Smooth muscle cell (in vitro differentiated cells): Measurements from ENCODE around the gene ZNF502. TPM values are rescaled to one million over a fixed set of nuclear protein-coding genes. Genes with fewer than 3 reads are reported as not detected.

Experiments
- DNase-seq: peaks from one replicate; lab custom pipeline; 2025; ENCODE audit not compliant: unreplicated experiment; lab: John Stamatoyannopoulos, UW
- H2AFZ ChIP-seq: fragments of 200-600 bp; sonication (generic); 2 replicates; pipeline ENCODE4 v1.6.0; 2016; ENCODE audit warnings: antibody characterized with exemption, low read depth, mild to moderate bottlenecking
- H3F3A ChIP-seq: fragments of 200-600 bp; sonication (generic); 2 replicates; pipeline ENCODE4 v1.6.0; 2017; ENCODE audit warnings: antibody characterized with exemption, low read depth
- H3K27ac ChIP-seq: fragments of 200-600 bp; sonication (generic); 2 replicates; pipeline ENCODE4 v1.5.1; 2016; ENCODE audit warnings: low read depth, mild to moderate bottlenecking
- H3K27me3 ChIP-seq: fragments of 200-600 bp; sonication (generic); 2 replicates; pipeline ENCODE4 v1.6.1; 2016; ENCODE audit warnings: low read depth, mild to moderate bottlenecking
- H3K36me3 ChIP-seq: fragments of 200-600 bp; sonication (generic); 2 replicates; pipeline ENCODE4 v1.5.1; 2016; ENCODE audit warnings: low read depth
- H3K4me1 ChIP-seq: fragments of 200-600 bp; sonication (generic); 2 replicates; pipeline ENCODE4 v1.5.1; 2016; ENCODE audit warnings: low read depth
- H3K4me2 ChIP-seq: fragments of 200-600 bp; sonication (generic); 2 replicates; pipeline ENCODE4 v1.6.0; 2016; ENCODE audit warnings: mild to moderate bottlenecking
- H3K4me3 ChIP-seq: fragments of 200-600 bp; sonication (generic); 2 replicates; pipeline ENCODE4 v1.5.1; 2016; ENCODE audit warnings: mild to moderate bottlenecking
- H3K79me2 ChIP-seq: fragments of 200-600 bp; sonication (generic); 2 replicates; pipeline ENCODE4 v1.6.0; 2016; ENCODE audit warnings: low read depth, mild to moderate bottlenecking
- H3K9ac ChIP-seq: fragments of 200-600 bp; sonication (generic); 2 replicates; pipeline ENCODE4 v1.6.0; 2016; ENCODE audit warnings: low read depth
- H3K9me3 ChIP-seq: fragments of 200-600 bp; sonication (generic); replicated peaks from 2 replicates; pipeline ENCODE4 v1.5.1; 2016; ENCODE audit warnings: low read depth
- H4K20me1 ChIP-seq: fragments of 200-600 bp; sonication (generic); 2 replicates; pipeline ENCODE4 v1.6.0; 2016; ENCODE audit warnings: low read depth
- WGBS: methylation state at CpG from one replicate; pipeline ENCODE4 v1.1.7; 2016; ENCODE audit warnings: low lambda C conversion rate; 5-methylcytosine and 5-hydroxymethylcytosine counted together
- polyA plus RNA-seq: library from polyadenylated mRNA; unstranded; fragments of >200 nt; fragmentation: Nextera tagmentation; extraction: Ambion mirVana; gene quantifications from 2 replicates; pipeline ENCODE4 v1.2.1, GENCODE V29; 2016
- total RNA-seq: library from RNA; depleted of rRNA; stranded (reverse); fragments of >200 nt; gene quantifications from 2 replicates; pipeline ENCODE4 v1.2.3, GENCODE V29; 2014
- TF ChIP-seq, protein P1 (sequence below): fragments of 200-600 bp; sonication (generic); IDR thresholded peaks from 2 replicates; pipeline ENCODE4 v1.5.1; 2017; ENCODE audit warnings: borderline replicate concordance, mild to moderate bottlenecking, antibody characterized with exemption; ENCODE audit not compliant: insufficient read depth, poor library complexity, severe bottlenecking

Gene ZNF502
- total and polyA plus RNA-seq, 2 experiments from 2014 or later = 0.72 to 2.0 TPM

DNA sequence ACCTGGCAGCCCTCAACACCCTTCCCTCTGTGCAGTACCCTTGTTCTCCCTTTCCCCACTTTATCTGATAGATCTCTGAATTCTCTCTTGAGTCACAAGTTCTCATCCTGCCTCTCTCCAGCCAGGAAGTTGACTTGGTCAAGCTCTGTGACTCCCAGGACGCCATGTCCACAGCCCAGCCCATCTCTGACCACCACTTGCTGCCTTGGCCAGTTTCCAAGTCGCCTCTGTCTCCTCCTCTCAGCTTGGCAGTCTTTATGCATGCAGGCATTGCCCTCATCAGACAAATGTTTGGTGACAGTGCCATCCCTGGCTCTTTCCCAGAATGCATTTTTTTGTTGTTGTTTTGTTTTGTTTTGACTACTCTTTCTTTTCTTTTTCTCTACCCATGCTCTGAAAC, 38.2 kb upstream of the ZNF502 start:
- Histone ChIP-seq H3K36me3 (no peaks in the 10 kb centered on the region), H4K20me1 (no peaks in the 10 kb centered on the region), H3K9ac (no peak overlapping the region), H3K9me3 (no peaks in the 10 kb centered on the region), H3K79me2 (no peaks in the 10 kb centered on the region), H3K4me1 (no peaks in the 10 kb centered on the region), H3F3A (no peaks in the 10 kb centered on the region), H3K27ac (no peak overlapping the region), H3K4me3 (no peak overlapping the region), H2AFZ (no peak overlapping the region), H3K4me2 (no peak overlapping the region), H3K27me3 (no peaks in the 10 kb centered on the region)
- 64% methylated on average over 2 of the region's 2 CpGs for WGBS
- TF ChIP-seq, protein P1, sequence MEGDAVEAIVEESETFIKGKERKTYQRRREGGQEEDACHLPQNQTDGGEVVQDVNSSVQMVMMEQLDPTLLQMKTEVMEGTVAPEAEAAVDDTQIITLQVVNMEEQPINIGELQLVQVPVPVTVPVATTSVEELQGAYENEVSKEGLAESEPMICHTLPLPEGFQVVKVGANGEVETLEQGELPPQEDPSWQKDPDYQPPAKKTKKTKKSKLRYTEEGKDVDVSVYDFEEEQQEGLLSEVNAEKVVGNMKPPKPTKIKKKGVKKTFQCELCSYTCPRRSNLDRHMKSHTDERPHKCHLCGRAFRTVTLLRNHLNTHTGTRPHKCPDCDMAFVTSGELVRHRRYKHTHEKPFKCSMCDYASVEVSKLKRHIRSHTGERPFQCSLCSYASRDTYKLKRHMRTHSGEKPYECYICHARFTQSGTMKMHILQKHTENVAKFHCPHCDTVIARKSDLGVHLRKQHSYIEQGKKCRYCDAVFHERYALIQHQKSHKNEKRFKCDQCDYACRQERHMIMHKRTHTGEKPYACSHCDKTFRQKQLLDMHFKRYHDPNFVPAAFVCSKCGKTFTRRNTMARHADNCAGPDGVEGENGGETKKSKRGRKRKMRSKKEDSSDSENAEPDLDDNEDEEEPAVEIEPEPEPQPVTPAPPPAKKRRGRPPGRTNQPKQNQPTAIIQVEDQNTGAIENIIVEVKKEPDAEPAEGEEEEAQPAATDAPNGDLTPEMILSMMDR = no peak
- no peak for DNase-seq

DNA sequence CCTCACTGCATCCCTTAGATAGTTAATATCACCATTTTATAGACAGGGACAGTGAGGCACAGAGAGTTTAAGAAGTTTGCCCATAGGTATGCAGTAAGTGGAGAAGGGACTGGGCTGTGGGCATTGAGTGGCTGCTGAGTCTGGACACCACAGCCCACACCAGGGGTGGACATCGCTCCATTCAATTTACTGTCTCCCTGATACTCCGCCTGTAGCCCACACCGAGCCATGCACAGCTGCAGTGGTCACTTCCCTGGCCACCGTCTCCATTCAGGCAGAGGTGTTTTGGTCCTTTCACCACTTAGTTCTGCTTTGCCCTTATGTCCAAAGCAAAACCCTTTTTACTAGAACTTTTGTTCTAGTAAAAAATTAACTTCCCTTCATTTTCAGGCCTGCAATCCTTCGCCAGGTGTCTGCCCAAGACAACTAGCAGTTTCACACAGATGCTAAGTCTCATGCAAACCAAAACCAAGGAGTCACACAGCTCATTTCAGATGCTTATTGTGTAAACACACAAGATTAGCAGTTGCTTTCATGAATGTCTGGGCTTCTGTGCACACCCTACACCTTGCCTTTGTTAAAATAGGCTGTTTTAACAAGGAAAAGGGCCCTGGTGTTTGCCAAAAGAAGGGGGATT, 33.9 kb upstream of the ZNF502 start:
- H2AFZ ChIP-seq = no peak overlapping the region
- no peaks in the 10 kb centered on the region for H3K79me2 ChIP-seq
- no peaks in the 10 kb centered on the region for H3K9me3 ChIP-seq
- no peak overlapping the region for H3K4me3 ChIP-seq
- H3K4me2 ChIP-seq = no peak overlapping the region
- H3K27ac ChIP-seq = no peak overlapping the region
- no peaks in the 10 kb centered on the region for H3F3A ChIP-seq
- no peak for DNase-seq
- no peaks in the 10 kb centered on the region for H3K4me1 ChIP-seq
- H3K36me3 ChIP-seq = no peaks in the 10 kb centered on the region
- H3K9ac ChIP-seq = no peak overlapping the region
- TF ChIP-seq, protein P1 = no peak
- WGBS = 87% methylated on average over 5 of the region's 5 CpGs
- no peaks in the 10 kb centered on the region for H4K20me1 ChIP-seq
- no peaks in the 10 kb centered on the region for H3K27me3 ChIP-seq

DNA sequence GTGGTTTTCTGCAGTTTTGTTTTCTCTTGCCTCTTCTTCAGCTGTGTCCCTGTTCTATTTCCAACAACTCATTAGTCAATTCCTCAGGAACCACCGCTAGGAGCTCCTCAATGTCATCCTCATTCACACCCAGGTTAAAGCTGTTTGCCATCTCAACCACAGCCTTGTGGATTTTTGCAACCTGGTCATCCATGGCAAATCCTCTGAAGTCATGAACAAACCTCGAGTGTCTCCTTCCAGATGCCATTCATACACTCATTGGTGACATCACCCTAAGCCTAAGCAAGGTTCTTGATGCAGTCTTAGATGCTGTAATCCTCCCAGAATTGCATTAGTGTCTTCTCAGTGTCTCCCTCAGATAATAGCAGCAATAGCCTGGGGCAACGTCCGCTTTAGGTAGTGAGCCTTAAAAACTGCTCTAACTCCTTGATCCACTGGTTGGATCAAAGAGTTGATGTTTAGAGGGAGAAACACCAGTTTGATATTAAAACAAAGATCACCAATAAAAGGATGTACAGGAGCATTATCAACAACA, 31.5 kb upstream of the ZNF502 start:
- TF ChIP-seq, protein P1 = no peak
- 86% methylated on average over 4 of the region's 4 CpGs for WGBS
- no peaks in the 10 kb centered on the region for H3K36me3 ChIP-seq
- H3K27me3 ChIP-seq = no peaks in the 10 kb centered on the region
- H2AFZ ChIP-seq = no peak overlapping the region
- H3K79me2 ChIP-seq = no peaks in the 10 kb centered on the region
- H3K4me3 ChIP-seq = no peak overlapping the region
- no peaks in the 10 kb centered on the region for H3K4me1 ChIP-seq
- H3F3A ChIP-seq = no peaks in the 10 kb centered on the region
- no peak overlapping the region for H3K27ac ChIP-seq
- no peaks in the 10 kb centered on the region for H3K9me3 ChIP-seq
- no peak overlapping the region for H3K9ac ChIP-seq
- DNase-seq = no peak
- no peak overlapping the region for H3K4me2 ChIP-seq
- H4K20me1 ChIP-seq = no peaks in the 10 kb centered on the region
